HepG2 (cell line): ENCODE results near the gene JPH3. TPM values are rescaled to one million over a fixed set of nuclear protein-coding genes. Genes with fewer than 3 reads are reported as not detected.

Source experiments
- CEBPG ChIP-seq: IDR thresholded peaks from 2 replicates; pipeline ENCODE4 v1.6.1; 2016
- ELF1 ChIP-seq: sonication (generic); formaldehyde crosslinking; IDR thresholded peaks from 2 replicates; pipeline ENCODE4 v1.4.0; 2020; ENCODE audit warnings: missing genetic modification reagents
- HDAC1 ChIP-seq: sonication (generic); formaldehyde crosslinking; IDR thresholded peaks from 2 replicates; pipeline ENCODE4 v1.5.1; 2020; ENCODE audit warnings: mild to moderate bottlenecking, missing genetic modification reagents
- HDAC6 ChIP-seq: fragments of 200-600 bp; sonication (generic); IDR thresholded peaks from 2 replicates; pipeline ENCODE4 v1.7.0; 2017; ENCODE audit warnings: mild to moderate bottlenecking, antibody characterized with exemption, low read length, low read depth
- HNRNPL ChIP-seq: fragments of 200-400 bp; formaldehyde crosslinking; IDR thresholded peaks from 2 replicates; pipeline ENCODE4 v1.6.1; 2017; ENCODE audit warnings: mild to moderate bottlenecking, low read depth, low read length
- KLF12 ChIP-seq: sonication (generic); formaldehyde crosslinking; IDR thresholded peaks from 2 replicates; pipeline ENCODE4 v1.4.0; 2020; ENCODE audit warnings: missing genetic modification reagents, borderline replicate concordance
- MATR3 ChIP-seq: sonication (generic); formaldehyde crosslinking; IDR thresholded peaks from 2 replicates; pipeline ENCODE4 v1.4.0; 2020; ENCODE audit warnings: missing genetic modification reagents
- NCOR1 ChIP-seq: fragments of 200-600 bp; sonication (generic); IDR thresholded peaks from 2 replicates; pipeline ENCODE4 v1.7.0; 2017; ENCODE audit warnings: antibody characterized with exemption, low read length, borderline replicate concordance
- NFYC ChIP-seq: IDR thresholded peaks from 2 replicates; pipeline ENCODE4 v1.6.1; 2016; ENCODE audit warnings: missing genetic modification reagents, missing compliant biosample characterization
- POLR2A ChIP-seq, 2 experiments: IDR thresholded peaks; 2 replicates each; pipeline ENCODE4 v1.6.1; 2011; ENCODE audit warnings: low read depth in 2 of 2, low read length in 2 of 2, mild to moderate bottlenecking in 1 of 2, moderate library complexity in 1 of 2; ENCODE audit not compliant: insufficient read depth in 1 of 2
- POLR2G ChIP-seq: fragments of 200-400 bp; formaldehyde crosslinking; IDR thresholded peaks from 2 replicates; pipeline ENCODE4 v1.6.1; 2018; ENCODE audit warnings: mild to moderate bottlenecking, low read depth, low read length, moderate library complexity
- STAT5B ChIP-seq: sonication (generic); formaldehyde crosslinking; IDR thresholded peaks from 2 replicates; pipeline ENCODE4 v1.4.0; 2020; ENCODE audit warnings: missing genetic modification reagents
- ZEB1 ChIP-seq: IDR thresholded peaks from 2 replicates; pipeline ENCODE4 v1.6.1; 2012; ENCODE audit warnings: mild to moderate bottlenecking, low read depth, inconsistent platforms; ENCODE audit not compliant: insufficient replicate concordance
- ZFX ChIP-seq: sonication (generic); formaldehyde crosslinking; IDR thresholded peaks from 2 replicates; pipeline ENCODE4 v1.4.0; 2020; ENCODE audit warnings: mild to moderate bottlenecking, low read depth, missing genetic modification reagents, moderate library complexity
- ZNF333 ChIP-seq: sonication (generic); formaldehyde crosslinking; IDR thresholded peaks from 2 replicates; pipeline ENCODE4 v1.4.0; 2020; ENCODE audit warnings: mild to moderate bottlenecking, missing genetic modification reagents, borderline replicate concordance
- ZNF354B ChIP-seq: sonication (generic); formaldehyde crosslinking; IDR thresholded peaks from 2 replicates; pipeline ENCODE4 v1.8.0; 2022; ENCODE audit warnings: mild to moderate bottlenecking, missing genetic modification reagents
- ZNF446 ChIP-seq: sonication (generic); formaldehyde crosslinking; IDR thresholded peaks from 2 replicates; pipeline ENCODE4 v1.5.0; 2020; ENCODE audit warnings: mild to moderate bottlenecking, missing genetic modification reagents
- ZNF564 ChIP-seq: sonication (generic); formaldehyde crosslinking; IDR thresholded peaks from 2 replicates; pipeline ENCODE4 v1.8.1; 2023; ENCODE audit warnings: mild to moderate bottlenecking, missing genetic modification reagents
- polyA plus RNA-seq, 8 experiments: library from polyadenylated mRNA; depleted of rRNA in 3 of 8; stranded (reverse) in 7 of 8; unstranded in 1 of 8; fragments of >200 nt; fragmentation: Illumina TruSeq in 4 of 8; extraction: Trizol in 4 of 8; gene quantifications; 2 replicates each; pipeline versions ENCODE4 v1.2.1 to v1.2.3, GENCODE V29; 2011 to 2016; ENCODE audit warnings: low read depth in 4 of 8, missing spikeins in 1 of 8, mixed read lengths in 1 of 8; ENCODE audit not compliant: insufficient read depth in 1 of 8
- total RNA-seq, 5 experiments: library from RNA; depleted of rRNA; stranded (reverse); fragments of >200 nt; fragmentation: Illumina TruSeq; extraction: Trizol; gene quantifications; 2 replicates each; pipeline ENCODE4 v1.2.3, GENCODE V29; 2016; ENCODE audit warnings: low read depth in 1 of 5
- TF ChIP-seq, protein P1 (sequence below): sonication (generic); formaldehyde crosslinking; IDR thresholded peaks from 2 replicates; pipeline ENCODE4 v1.4.0; 2020; ENCODE audit warnings: missing genetic modification reagents
- TF ChIP-seq, protein P2 (sequence below): sonication (generic); formaldehyde crosslinking; IDR thresholded peaks from 2 replicates; pipeline ENCODE4 v1.5.0; 2020; ENCODE audit warnings: mild to moderate bottlenecking, missing genetic modification reagents, borderline replicate concordance
- TF ChIP-seq, protein P3 (sequence below): IDR thresholded peaks from 2 replicates; pipeline ENCODE4 v1.6.1; 2012; ENCODE audit warnings: inconsistent platforms
- TF ChIP-seq, protein P4 (sequence below): sonication (generic); formaldehyde crosslinking; IDR thresholded peaks from 2 replicates; pipeline ENCODE4 v1.4.0; 2020; ENCODE audit warnings: missing genetic modification reagents, borderline replicate concordance

The JPH3 gene
- total and polyA plus RNA-seq, 2 of the 13 experiments (the other 11 are each of a cell fraction or from before 2014, with no cell fraction given), result not detected

DNA sequence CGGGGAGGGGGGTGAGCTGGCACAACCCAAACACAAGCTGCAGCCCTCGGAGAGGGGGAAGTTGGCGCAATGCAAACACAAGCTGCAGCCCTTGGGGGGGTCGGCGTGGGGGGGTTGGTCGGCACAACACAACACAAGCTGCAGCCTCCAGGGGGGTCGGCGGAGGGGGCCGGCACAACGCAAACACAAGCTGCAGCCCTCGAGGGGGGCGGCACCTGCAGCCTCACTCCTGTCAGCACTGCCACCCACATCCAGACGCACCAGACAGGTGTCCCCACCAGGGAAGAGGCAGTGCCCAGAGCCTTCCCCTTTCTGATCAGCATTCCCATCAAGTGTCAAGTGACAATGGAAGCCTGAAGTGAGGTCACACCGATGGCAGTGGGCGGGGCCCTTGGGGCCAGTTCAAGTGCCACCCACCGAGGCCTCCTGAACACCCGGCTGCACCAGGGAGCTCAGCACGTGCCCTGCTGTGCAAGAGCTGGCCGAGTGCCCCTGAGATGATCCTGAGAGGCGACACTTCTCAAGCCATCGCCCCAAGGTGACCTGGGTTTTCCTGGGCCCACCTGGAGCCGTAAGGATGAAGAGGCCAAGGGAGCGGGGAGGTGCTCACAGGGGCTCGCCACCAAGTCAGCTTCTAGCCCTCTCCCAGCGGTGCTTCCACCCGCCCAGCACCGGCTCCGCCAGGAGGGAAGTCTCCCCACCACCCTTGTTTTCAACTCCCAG, 104.1 kb downstream of the JPH3 start (continued):
- TF ChIP-seq MATR3 (CRISPR knock-in tag) (no peak), NFYC (CRISPR knock-in tag) (no peak), ZEB1 (no peak), HDAC1 (peak; percentile 3; the same call in 1 of the 2 replicates), ZNF446 (CRISPR knock-in tag) (no peak), POLR2A (IDR thresholded peaks at IDR 0.05; ENCODE audit: insufficient read depth in 1 of 2, low read depth in 2 of 2, low read length in 2 of 2) (no peak), CEBPG (CRISPR knock-in tag) (no peak), ZNF564 (CRISPR knock-in tag) (no peak), STAT5B (CRISPR knock-in tag) (no peak), KLF12 (CRISPR knock-in tag) (no peak), POLR2G (no peak), HDAC6 (no peak), ZFX (CRISPR knock-in tag) (no peak), ELF1 (CRISPR knock-in tag) (no peak), ZNF333 (CRISPR knock-in tag) (0 out of 2 replicates have a peak, but pooled peaks have one; percentile 26), ZNF354B (CRISPR knock-in tag) (no peak), HNRNPL (peak; percentile 89), NCOR1 (0 out of 2 replicates have a peak, but pooled peaks have one; percentile 10)
- TF ChIP-seq, protein P1, sequence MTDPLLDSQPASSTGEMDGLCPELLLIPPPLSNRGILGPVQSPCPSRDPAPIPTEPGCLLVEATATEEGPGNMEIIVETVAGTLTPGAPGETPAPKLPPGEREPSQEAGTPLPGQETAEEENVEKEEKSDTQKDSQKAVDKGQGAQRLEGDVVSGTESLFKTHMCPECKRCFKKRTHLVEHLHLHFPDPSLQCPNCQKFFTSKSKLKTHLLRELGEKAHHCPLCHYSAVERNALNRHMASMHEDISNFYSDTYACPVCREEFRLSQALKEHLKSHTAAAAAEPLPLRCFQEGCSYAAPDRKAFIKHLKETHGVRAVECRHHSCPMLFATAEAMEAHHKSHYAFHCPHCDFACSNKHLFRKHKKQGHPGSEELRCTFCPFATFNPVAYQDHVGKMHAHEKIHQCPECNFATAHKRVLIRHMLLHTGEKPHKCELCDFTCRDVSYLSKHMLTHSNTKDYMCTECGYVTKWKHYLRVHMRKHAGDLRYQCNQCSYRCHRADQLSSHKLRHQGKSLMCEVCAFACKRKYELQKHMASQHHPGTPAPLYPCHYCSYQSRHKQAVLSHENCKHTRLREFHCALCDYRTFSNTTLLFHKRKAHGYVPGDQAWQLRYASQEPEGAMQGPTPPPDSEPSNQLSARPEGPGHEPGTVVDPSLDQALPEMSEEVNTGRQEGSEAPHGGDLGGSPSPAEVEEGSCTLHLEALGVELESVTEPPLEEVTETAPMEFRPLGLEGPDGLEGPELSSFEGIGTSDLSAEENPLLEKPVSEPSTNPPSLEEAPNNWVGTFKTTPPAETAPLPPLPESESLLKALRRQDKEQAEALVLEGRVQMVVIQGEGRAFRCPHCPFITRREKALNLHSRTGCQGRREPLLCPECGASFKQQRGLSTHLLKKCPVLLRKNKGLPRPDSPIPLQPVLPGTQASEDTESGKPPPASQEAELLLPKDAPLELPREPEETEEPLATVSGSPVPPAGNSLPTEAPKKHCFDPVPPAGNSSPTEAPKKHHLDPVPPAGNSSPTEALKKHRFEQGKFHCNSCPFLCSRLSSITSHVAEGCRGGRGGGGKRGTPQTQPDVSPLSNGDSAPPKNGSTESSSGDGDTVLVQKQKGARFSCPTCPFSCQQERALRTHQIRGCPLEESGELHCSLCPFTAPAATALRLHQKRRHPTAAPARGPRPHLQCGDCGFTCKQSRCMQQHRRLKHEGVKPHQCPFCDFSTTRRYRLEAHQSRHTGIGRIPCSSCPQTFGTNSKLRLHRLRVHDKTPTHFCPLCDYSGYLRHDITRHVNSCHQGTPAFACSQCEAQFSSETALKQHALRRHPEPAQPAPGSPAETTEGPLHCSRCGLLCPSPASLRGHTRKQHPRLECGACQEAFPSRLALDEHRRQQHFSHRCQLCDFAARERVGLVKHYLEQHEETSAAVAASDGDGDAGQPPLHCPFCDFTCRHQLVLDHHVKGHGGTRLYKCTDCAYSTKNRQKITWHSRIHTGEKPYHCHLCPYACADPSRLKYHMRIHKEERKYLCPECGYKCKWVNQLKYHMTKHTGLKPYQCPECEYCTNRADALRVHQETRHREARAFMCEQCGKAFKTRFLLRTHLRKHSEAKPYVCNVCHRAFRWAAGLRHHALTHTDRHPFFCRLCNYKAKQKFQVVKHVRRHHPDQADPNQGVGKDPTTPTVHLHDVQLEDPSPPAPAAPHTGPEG, result no peak
- TF ChIP-seq, protein P2, sequence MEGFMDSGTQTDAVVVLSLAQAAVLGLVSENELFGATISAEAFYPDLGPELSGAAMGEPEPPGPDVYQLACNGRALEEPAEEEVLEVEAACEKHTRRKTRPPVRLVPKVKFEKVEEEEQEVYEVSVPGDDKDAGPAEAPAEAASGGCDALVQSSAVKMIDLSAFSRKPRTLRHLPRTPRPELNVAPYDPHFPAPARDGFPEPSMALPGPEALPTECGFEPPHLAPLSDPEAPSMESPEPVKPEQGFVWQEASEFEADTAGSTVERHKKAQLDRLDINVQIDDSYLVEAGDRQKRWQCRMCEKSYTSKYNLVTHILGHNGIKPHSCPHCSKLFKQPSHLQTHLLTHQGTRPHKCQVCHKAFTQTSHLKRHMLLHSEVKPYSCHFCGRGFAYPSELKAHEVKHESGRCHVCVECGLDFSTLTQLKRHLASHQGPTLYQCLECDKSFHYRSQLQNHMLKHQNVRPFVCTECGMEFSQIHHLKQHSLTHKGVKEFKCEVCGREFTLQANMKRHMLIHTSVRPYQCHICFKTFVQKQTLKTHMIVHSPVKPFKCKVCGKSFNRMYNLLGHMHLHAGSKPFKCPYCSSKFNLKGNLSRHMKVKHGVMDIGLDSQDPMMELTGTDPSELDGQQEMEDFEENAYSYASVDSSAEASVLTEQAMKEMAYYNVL (CRISPR knock-in tag), result 0 out of 2 replicates have a peak, but pooled peaks have one; percentile 31
- TF ChIP-seq, protein P3, sequence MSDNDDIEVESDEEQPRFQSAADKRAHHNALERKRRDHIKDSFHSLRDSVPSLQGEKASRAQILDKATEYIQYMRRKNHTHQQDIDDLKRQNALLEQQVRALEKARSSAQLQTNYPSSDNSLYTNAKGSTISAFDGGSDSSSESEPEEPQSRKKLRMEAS, result 0 out of 2 replicates have a peak, but pooled peaks have one; percentile 10
- TF ChIP-seq, protein P4, sequence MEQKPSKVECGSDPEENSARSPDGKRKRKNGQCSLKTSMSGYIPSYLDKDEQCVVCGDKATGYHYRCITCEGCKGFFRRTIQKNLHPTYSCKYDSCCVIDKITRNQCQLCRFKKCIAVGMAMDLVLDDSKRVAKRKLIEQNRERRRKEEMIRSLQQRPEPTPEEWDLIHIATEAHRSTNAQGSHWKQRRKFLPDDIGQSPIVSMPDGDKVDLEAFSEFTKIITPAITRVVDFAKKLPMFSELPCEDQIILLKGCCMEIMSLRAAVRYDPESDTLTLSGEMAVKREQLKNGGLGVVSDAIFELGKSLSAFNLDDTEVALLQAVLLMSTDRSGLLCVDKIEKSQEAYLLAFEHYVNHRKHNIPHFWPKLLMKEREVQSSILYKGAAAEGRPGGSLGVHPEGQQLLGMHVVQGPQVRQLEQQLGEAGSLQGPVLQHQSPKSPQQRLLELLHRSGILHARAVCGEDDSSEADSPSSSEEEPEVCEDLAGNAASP (CRISPR knock-in tag), result no peak
